ENCODE data around the gene CDK6.

GRCh38 chr7:92667816-92668535 is 168.4 kb downstream of the CDK6 start:
- TF ChIP-seq CTCF (IDR thresholded peaks at IDR 0.05 in 4 of 5, conservative IDR thresholded peaks at IDR 0.05 in 1 of 5) (no peak), POLR2A (IDR thresholded peaks at IDR 0.05) (no peak)
